SH-SY5Y (cell line): ENCODE data around the gene MIEF2.

Experiments
- GATA2 ChIP-seq: IDR thresholded peaks from 2 replicates; pipeline ENCODE4 v1.6.1; 2011; ENCODE audit warnings: mild to moderate bottlenecking, low read depth, low read length
- GATA3 ChIP-seq: IDR thresholded peaks from 2 replicates; pipeline ENCODE4 v1.6.1; 2011; ENCODE audit warnings: low read depth, mild to moderate bottlenecking, low read length, moderate library complexity

DNA sequence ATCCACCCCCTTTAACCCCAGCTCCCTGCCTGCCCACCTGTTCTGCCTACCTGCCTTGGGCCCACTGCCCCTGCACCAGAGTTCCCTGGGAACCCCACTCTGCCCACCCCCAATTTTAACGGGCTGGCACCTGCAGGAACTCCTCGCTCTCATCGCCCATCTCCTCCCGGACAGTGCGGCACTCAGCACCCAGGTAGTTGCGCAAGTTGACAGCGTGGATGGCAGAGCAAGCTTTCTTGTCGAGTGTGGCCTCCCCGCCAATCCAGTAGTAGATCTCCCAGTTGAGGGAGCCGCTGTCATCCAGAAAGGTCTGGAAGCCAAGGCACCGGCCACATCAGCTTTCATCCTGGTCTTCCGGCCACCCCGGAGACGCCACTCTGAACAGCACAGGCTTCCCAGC, 9.8 kb upstream of the MIEF2 start:
- no peak for TF ChIP-seq GATA2
- TF ChIP-seq GATA3, result no peak
